Stimulated activated naive CD8-positive, alpha-beta T cell treated with anti-CD3 and anti-CD28 coated beads, Interleukin-15, Interleukin-2, amounts not matched to agents 100 U/mL and 50 U/mL, for 24 hours (primary cell): ENCODE measurements around the gene TMEM238.
"Not testable (repeated sequence)": the region's sequence is repeated elsewhere in the genome, so short reads cannot be mapped to it uniquely, and the experiment has no call there.

Experiments used
- ATAC-seq: fragments of 150-1000 bp; cut with Tn5 transposase; one replicate; pipeline ENCODE4 v1.10.0; 2021
- DNase-seq: peaks from one replicate; pipeline ENCODE4 v3.0.0; 2021

Gene TMEM238, protein sequence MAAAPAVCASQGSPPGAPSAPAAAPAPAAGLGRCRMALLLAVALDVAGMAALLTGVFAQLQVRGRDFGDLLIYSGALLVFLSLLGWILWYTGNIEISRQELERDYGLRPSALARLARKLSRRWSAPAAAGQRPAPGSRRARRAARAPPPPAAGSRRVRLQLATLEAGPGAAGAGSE

DNA sequence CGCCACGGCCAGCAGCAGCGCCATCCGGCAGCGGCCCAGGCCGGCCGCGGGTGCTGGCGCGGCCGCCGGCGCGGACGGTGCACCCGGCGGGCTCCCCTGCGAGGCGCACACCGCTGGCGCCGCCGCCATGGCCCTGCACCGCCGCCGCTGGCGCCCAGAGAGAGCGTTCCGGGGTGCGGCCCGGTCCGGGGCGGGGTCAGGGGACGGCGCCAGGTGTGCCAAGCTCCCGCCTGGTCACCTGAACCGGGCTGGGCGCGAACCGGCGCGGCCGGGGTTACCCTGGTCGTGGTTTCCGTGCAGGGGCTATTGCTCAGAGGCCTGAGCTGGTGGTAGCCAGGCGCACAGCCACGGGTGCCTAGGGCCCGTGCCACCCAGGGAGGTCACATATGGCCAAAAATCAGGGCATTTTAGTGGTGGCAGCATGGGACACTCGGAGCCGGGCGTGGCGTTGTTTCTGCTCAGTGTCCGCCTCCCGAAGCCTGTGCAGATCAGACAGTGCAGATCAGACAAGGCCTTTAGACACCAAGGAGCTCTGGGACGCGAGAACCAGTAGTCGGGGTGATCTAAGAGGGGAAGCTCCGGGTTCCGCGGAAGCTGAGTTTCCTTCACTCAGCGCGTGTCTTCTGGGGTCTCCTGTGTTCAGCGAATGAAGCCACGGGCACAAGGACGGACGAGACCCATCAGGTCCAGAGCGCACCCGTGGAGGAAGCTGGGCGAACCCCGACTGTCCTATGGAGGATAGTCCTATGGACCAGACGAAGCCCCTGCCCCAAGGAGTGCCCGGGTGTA lies at the start of gene TMEM238:
TSS of gene TMEM238 (minus strand) at position 162 of the 789 bp plus-strand sequence. CDS start at position 129, 33 bp downstream.
- ATAC-seq (peak; percentile 4), DNase-seq (peak; percentile 64)

DNA sequence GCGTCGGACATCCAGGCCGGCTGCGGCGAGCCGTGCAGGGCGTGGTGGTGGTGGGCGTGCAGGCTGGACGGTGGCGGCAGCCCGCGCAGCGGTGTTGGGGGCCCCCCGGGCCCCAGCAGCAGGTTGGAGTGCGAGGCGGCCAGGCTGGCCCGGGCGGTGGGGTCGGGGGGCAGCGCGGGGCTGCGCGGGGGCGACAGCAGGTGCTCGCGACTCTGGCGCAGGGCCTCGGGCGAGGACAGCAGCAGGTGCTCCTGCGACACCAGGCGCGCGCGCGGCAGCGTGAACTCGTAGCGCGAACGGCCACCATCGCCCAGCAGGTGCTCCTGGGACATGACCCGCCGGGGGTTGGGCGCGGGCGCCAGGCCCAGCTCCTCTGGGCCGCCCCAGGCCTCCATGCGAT lies 49.2 kb upstream of the TMEM238 start:
- ATAC-seq (no peak), DNase-seq (no peak)

DNA sequence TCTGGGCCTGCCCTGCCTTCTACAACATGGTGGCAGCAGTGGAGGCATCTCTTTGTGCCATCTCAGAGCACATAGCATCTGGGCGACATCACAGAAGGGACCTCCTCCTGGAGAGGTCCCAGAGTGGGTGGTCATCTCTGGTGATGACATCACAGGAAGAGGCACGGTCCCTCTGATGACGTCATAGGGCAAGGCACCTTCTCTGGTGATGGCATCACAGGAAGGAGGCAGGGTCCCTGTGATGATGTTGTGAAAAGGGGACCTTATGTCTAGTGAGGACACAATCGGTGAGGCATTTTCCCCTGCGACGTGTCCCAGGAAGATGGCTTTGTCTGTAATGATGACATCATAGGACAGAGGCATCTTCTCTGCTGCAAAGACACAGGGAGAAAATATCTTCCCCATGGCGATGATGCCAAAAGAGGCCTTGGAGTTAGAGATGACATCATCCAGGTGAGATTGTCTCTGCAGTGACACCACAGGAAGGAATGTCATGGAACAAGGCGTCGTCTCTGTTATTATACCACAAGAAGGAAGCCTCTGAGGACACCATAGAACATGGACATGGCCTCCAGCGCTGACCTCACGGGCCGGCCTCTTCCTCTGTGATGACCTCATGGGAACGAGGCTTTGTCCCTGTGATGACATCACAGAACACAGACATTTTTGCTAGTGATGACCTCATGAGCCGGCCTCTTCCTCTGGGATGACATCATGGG lies 48.3 kb upstream of the TMEM238 start:
- DNase-seq (no peak), ATAC-seq (peak; percentile 14)

DNA sequence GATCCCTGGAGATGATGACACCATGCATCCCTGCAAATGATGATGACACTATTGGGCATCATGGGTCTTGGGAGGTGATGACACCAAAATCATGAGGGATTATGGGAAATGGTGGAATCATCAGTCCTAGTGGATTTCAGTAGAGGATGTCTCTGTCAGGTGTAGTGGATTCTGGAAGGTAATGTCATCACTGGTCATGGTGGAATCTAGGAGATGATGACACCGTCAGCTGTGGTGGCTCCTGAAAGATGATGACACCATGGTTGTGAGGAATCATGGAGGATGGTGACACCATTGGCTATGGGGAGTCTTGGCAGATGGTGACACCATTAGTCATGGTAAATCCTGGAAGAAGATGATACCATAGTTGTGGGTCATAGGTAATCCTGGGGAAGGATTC lies 47.1 kb upstream of the TMEM238 start:
- DNase-seq (no peak), ATAC-seq (no peak)

DNA sequence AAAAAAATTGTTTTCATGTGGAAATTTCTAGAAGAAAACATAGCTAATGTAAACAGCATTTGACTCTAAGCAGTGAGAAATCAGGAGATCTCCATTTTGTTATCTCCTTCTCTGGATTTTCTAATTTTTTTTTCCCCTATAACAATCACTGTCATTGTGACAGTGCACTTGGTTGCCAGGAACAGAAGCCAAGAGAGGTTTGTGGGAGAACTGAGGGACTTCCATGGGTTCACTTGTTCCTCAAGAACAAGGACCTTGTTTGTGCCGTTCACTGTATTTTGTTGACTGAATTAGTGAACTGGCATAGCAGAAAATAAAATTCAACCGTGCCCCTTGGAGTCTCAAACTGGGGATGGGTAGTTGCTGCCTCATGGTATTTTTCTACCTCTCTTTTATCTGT lies 42.0 kb upstream of the TMEM238 start:
- DNase-seq (no peak), ATAC-seq (no peak)

DNA sequence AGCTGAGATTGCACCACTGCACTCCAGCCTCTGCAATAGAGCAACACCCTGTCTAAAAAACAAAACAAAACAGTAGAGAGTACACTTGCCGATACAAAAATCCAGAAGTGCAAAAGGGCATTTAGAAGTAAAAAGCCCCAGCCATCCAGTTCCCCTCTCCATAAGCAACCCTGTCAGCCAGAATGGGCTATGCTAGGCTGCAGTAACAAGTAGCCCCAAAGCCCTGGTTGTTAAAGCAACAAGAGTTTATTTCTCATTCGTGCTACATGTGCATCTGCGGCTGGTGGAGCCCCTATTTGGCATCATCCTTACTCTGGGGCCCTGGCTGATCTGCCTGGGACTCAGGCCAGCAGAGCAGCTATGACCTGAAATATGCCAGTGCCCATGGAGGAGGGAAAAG lies 40.4 kb upstream of the TMEM238 start:
- DNase-seq: no peak
- no peak for ATAC-seq

DNA sequence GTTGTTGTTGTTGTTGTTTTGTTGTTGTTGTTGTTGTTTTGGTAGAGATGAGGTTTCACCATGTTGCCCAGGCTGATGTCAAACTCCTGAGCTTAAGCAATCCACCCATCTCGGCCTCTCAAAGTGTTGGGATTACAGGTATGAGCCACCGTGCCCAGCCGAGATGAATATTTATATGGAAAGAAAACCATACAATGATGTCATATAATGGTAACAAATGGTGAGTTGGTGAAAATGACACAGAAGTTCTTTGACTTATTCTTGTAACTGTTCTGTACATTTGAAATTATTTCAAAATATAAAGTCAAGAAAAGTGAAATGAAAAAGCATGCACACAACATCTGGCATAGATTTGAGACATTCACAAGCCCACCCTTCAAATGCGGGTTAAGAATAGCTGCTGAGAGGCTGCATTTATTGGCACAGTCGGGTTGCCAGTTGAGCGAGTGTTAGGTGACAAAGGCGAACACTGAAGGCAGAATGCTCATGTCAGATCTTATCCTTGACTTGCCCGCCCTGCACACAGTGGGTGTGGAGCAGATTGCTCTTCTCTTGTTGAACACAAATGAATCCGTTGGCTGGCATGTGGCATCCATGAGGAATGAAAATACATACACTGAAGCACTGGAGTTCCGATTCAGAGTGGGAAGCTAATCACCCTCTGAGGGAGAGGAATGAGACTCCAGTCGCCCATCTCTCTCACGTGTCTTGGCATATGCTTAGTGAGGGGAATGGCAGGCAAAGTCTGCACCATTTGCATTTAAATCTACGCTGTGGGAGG lies 39.3 kb upstream of the TMEM238 start:
- ATAC-seq: no peak
- no peak for DNase-seq

DNA sequence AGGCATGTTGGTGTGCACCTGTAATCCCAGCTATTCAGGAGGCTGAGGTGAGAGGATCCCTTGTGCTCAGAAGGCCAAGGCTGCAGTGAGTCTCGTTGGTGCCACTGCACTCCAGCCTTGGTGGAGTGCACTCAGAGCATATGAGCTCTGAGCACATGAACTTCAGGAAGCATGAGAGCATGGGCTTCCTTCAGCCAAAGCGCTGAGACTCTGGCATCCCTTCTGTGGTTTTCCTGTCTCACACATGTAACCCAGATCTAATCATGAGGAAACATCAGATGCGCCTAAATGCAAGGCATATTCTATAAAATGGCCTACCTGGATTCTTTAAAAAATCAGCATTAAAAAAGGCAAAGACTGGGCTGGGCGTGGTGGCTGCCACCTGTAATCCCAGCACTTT lies 37.2 kb upstream of the TMEM238 start:
- not testable (repeated sequence) for DNase-seq, ATAC-seq

DNA sequence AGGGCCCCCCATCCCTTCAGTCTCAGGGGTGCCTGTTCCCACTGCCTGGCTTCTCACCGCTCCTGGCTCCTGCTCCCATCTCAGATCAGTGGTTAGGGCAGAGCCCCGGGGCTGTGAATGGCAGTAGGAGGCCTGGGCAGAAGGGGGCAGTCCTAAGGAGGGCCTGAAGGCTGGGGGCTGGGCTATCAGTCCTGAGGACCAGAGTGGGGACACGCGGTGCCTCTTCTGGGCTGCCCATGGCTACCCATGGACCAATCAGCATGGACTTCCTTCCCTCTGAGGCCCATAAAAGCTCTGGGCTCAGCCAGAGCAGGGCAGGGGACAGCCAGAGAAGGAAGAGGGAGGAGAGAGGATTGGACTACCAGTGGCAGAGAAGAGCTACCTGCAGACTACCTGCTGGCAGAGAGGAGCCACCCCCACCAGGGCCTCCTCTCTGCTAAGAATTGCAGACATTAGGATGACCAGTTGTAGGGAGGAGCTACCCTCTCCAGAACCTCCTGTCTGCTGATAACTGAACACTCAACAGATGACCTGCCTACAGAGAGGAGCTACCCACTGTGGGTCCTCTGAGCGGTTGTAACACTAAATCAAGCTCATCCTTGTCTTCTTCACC lies 35.6 kb upstream of the TMEM238 start:
- ATAC-seq: no peak
- DNase-seq: no peak

DNA sequence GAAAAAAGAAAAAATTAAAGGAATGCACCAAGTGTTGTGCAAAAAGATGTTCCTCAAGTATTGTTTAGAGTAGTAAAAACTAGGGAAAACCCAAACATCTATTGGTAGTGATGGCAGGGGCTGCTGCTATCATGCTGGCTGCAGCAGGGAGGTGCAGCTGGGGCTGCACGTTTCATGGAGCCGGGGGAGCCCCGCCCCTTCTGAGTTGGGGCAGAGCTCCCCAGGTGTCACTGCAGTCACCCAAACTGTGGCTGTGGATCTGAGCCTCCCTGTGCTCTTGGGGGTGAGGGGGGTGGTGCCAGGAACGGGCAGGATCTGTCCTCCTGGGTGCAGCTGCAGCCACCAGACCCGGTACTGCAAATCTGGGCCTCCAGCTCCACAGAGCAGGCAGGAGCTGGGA lies 35.0 kb upstream of the TMEM238 start:
- ATAC-seq (no peak), DNase-seq (no peak)

DNA sequence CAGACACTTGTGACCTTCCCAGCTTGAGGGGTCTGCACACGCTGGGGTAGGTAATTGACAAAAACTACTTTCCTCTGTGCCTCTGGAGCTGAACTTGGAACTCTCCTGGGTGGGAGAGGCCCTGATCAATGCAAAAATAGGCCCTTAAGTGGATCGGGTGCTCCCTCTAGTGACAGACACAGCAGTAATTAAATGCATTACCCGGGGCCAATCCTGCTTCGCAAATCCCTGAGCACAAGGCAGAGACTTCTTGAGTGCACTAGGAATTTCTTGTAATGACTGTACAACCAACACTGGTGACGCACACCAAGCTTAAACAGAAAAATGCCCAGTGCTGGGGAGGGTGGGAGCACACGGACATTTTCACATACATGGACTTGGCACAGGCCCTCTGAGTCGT lies 34.1 kb upstream of the TMEM238 start:
- ATAC-seq (peak; percentile 65), DNase-seq (peak; percentile 58)

DNA sequence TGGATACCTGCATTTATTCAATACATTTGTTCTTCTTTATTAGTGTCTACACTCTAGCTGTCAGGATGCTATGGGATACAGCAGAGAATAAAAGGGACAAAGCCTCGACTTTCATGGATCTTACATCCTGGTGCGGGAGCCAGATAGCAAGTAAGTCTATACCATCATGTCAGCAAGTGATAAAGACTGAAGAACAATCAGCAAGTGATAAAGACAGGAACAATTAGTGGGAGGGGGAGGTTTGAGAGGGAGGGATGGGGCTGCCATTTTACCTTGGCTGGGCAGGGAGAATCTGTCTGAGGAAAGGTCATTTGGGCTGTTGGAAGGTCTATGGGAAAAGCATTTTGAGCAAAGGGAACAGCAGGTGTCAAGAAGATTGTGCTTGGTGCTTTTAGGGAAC lies 26.1 kb upstream of the TMEM238 start:
- DNase-seq: no peak
- no peak for ATAC-seq

DNA sequence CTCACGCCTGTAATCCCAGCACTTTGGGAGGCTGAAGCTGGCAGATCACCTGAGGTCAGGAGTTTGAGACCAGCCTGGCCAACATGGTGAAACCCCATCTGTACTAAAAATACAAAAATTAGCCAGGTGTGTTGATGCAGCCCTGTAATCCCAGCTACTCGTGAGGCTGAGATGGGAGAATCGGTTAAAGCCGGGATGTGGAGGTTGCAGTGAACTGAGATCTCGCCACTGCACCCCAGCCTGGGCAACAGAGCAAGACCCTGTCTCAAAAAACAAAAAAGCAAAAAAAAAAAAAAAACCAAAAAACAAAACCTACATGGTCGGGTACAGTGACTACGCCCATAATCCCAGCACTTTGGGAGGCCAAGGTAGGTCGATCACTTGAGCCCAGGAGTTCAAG lies 25.1 kb upstream of the TMEM238 start:
- ATAC-seq: not testable (repeated sequence)

DNA sequence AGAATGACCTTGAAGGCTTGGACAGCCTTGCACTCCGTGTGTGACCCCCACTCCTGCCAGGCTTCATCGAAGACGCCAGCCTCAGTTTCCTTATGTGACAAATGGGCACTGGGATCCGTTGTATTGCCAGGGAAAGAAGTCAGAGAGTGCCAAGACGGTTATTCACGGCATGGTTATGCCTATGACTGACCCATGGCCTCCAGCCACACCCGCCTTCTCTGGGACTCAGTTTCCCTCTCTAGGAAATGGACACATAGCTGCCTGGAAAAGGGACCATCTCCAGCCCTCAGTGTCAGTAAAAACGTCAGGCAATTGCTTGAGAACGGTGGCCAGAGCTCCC lies 24.4 kb upstream of the TMEM238 start:
- no peak for DNase-seq
- no peak for ATAC-seq

More for the DNA sequence above, 25.1 kb upstream of the TMEM238 start:
- DNase-seq: not testable (repeated sequence)

DNA sequence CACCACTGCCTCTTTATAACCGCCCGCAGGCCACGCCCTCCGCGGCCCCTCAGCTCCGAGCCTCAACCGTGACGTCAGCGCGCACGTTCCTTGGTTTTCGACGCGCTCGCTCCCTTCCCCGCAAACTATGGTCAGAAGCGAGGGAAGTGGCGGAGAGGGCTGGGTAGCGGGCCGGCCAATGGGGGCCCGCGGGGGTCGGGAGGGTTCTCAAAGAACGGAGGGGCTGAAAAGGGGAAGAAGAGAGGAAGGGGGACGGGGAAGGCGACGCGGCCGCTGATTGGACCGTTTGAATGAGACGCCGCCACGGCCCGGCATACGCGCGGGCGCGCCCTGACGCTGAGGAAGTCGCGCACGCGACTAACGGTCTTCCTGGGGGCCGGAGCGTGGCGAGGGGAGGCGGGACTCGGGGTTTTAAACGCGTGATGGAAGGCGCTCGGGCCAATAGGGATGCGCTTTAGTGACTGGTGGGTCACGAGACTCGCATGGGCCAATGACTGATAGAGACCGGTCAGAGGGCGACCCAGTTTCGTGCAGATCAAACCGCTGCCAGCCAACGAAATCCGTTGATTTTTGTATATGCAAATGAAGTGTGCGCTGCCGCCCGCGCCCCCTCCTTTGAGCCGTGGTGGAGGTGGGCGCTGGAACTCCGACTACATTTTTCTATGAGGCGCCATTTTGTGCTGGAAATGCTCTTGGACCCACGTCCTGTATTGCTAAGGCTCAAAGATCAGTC lies 23.9 kb upstream of the TMEM238 start:
- peak; percentile 95 for DNase-seq

DNA sequence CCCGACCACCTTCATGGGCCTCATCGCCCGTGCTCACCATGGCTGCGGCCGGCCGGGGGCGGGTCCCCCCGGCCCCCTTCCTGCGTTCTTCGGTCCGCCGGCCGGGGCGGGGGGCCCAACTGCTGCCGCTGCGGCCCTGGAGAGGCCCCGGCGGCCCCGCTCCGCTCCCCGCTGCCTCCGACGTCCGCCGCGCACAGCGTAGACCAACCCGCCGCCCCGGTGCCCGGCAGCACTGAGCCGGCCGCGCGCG lies 23.4 kb upstream of the TMEM238 start, which contains the start of gene UBE2S:
TSS of gene UBE2S (minus strand) at position 239 of the 250 bp plus-strand sequence. CDS start at position 40, 199 bp downstream.
- not testable (repeated sequence) for ATAC-seq, DNase-seq

More for the DNA sequence above, 23.9 kb upstream of the TMEM238 start:
- peak; percentile 96 for ATAC-seq

DNA sequence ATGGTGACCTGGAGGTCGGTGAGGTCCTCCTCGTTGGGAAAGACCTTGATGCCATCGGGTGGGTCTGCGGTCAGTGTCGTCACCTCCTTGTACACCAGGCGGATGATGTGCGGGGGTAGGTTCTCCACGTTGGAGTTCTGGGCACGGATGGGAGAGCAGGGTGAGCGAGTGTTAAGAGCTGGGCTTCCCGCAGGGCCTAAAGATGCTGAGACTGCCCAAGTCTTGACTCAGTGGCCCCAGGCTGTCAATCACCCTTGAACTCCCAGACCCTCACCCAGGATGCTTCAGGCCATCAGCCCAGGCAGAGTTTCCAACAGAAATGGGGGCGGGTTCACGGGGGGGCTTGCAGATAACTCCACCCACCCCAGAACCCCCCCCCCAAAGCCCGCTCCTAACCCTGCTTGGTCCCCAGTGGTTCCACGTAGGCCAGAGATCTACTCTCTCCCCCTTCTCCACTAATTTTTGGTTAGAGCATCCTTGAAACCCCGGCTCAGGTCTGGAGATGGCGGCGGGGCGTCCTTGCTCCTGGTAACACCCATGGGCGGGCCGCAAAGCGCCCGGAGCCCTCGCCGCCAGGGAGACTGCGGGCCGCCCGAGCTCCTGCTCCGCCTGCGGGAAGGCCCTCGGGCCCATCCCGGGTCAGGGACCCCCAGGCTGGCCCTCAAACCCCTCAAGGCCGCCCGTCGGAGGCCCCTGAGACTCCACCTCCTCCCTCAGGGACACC lies 22.9 kb upstream of the TMEM238 start:
- peak; percentile 42 for DNase-seq
- no peak for ATAC-seq

DNA sequence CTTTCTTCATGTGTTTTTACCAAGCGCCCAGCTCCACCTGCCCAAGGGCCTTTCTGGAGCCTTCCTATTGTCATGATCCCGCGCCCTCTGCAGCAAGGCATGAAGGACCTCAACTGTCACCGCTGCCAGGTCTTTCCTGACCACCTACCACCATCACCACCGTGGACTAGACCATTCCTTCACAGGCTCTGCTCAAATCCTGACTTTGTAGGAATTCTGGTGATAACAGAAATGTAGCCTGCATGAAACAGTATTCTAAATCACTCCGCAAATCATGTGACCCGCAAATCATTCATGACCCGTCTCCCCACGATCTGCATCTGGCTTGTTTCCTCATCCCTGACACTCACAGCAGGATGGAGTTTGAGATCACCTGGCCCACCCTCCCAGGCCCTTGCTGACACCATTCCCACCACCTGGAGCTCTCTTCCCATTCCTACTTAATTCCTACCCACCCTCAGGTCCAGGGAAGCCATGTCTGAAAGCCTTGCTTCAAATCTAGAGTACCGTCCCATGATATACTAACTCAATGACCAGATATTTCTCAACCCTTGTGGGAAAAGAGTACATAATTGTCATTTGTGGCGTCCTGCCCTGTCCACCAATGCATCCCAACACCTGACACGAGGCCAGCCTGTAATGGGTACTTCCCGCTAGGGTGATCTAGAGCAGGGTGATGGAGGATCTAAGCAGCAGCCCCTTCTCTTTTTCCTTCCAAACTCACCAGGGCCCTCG lies 22.2 kb upstream of the TMEM238 start:
- ATAC-seq (no peak), DNase-seq (no peak)

DNA sequence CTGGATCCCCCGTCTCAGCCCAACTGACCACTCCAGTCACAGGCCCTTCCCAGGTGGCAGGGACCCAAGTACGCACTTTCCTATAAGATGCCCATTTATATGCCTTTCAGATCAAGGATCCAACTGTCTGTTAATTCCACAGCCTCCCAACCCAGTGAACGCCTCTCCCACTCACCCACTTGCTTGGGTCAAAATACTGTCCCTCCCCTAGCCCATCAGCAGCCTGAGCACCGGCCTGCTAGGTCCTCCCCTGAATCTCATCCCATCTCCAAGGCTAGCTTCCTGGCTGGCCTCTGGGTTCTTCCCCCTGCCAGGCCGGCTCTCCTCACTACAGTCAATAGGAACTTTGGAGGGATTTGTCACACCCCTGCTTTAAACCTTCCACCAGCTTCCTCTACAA lies 21.5 kb upstream of the TMEM238 start:
- DNase-seq (no peak), ATAC-seq (no peak)

DNA sequence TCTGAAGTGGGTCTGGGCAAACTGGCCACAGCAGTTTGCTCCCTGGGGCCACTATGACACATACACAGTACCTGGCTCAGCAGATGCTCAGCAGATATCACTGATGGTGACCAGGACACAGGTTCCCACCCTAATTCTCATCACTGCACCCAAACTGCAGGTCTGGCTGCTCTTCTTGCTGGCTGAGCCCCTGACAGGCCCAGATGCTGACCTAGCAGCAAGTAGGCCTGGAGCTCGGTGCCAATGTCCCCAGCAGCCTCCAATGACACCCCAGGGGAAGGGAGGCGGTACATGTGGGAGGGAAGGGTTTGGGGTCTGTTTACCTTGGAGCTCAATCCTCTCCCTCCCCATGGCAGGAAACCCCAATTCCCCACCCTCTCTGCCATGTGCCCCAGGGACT lies 18.4 kb upstream of the TMEM238 start:
- DNase-seq (no peak), ATAC-seq (no peak)
